ENCODE measurements around the gene CCDC124. TPM values are rescaled to one million over a fixed set of nuclear protein-coding genes. Genes with fewer than 3 reads are reported as not detected.
"Not testable (repeated sequence)": the region's sequence is repeated elsewhere in the genome, so short reads cannot be mapped to it uniquely, and the experiment has no call there.

The CCDC124 gene
- total and polyA plus RNA-seq, 10 of the 15 experiments (the other 5 are each of a cell fraction or from before 2014, with no cell fraction given): 3.7 to 184 (median 51.8) TPM

GRCh38 chr19:17915940-17916593 lies 16.7 kb upstream of the CCDC124 start:
- Histone ChIP-seq H3K9ac (ENCODE audit: control insufficient read depth, insufficient read depth, low read length) (no peak overlapping the region), H3K4me3 (no peak overlapping the region), H3K27ac (ENCODE audit: control insufficient read depth, insufficient read depth) (no peak overlapping the region), H3K9me3 (replicated peaks; ENCODE audit: control insufficient read depth, insufficient read depth, low read length) (peaks cover 6% of the 10 kb centered on the region; the same call in 1 of the 3 replicates), H3K4me1 (ENCODE audit: control insufficient read depth, insufficient read depth, low read length) (no peaks in the 10 kb centered on the region), H3K4me2 (ENCODE audit: control insufficient read depth, insufficient read depth) (no peak overlapping the region), H2AFZ (ENCODE audit: control insufficient read depth, low read depth, low read length) (no peak overlapping the region), H3K27me3 (replicated peaks in 1 of 2; ENCODE audit: control insufficient read depth in 2 of 2, insufficient read depth in 2 of 2, low read length in 1 of 2) (no peaks in the 10 kb centered on the region; a peak in 1 of 4 replicates), H4K20me1 (ENCODE audit: control insufficient read depth, insufficient read depth) (no peaks in the 10 kb centered on the region), H3K79me2 (ENCODE audit: control insufficient read depth, insufficient read depth, low read length) (no peaks in the 10 kb centered on the region), H3K36me3 (ENCODE audit: control insufficient read depth in 2 of 2, insufficient read depth in 2 of 2, low read length in 1 of 2) (no peaks in the 10 kb centered on the region)
- ATAC-seq (no peak), DNase-seq (ENCODE audit: low read depth, low spot score) (no peak), FAIRE-seq (peak; percentile 59)
- in situ Hi-C loops (cut with MboI) (no loop called here), intact Hi-C loops (cut with micrococcal nuclease; ENCODE audit: unreplicated experiment) (no loop called here)
- 47% methylated on average over 6 of the region's 6 CpGs for WGBS (ENCODE audit: insufficient coverage, insufficient replicate concordance, low lambda C conversion rate, missing lambda C conversion rate)
- ChIA-PET SMC1A (ENCODE audit: uncharacterized antibody, unreplicated experiment) (interaction anchor here (0.7 kb wide), 1 partner anchor 14 kb away, joined by 3 read pairs; no protein-coding TSS in a partner anchor), CTCF (interaction anchor here (0.8 kb wide), 1 partner anchor 10 kb away, joined by 3 read pairs; no protein-coding TSS in a partner anchor), POLR2A (no interaction called here), RAD21 (ENCODE audit: unreplicated experiment) (no interaction called here)
- no peak for TF ChIP-seq ATF3 (IDR thresholded peaks at IDR 0.05; ENCODE audit: borderline replicate concordance, extremely low read depth, low read depth, low read length)
- BruUV-seq (replicated peaks): no TSS peak

GRCh38 chr19:17918151-17918550 lies 14.7 kb upstream of the CCDC124 start:
- CTCF ChIA-PET; H3K4me3 ChIP-seq; POLR2A ChIA-PET; FAIRE-seq; H3K27ac ChIP-seq (ENCODE audit: control insufficient read depth, insufficient read depth); H4K20me1 ChIP-seq (ENCODE audit: control insufficient read depth, insufficient read depth); DNase-seq (ENCODE audit: low read depth, low spot score); H3K27me3 ChIP-seq (replicated peaks in 1 of 2; ENCODE audit: control insufficient read depth in 2 of 2, insufficient read depth in 2 of 2, low read length in 1 of 2); H2AFZ ChIP-seq (ENCODE audit: control insufficient read depth, low read depth, low read length); H3K79me2 ChIP-seq (ENCODE audit: control insufficient read depth, insufficient read depth, low read length); H3K4me1 ChIP-seq (ENCODE audit: control insufficient read depth, insufficient read depth, low read length); H3K4me2 ChIP-seq (ENCODE audit: control insufficient read depth, insufficient read depth); H3K36me3 ChIP-seq (ENCODE audit: control insufficient read depth in 2 of 2, insufficient read depth in 2 of 2, low read length in 1 of 2); ATAC-seq; SMC1A ChIA-PET (ENCODE audit: uncharacterized antibody, unreplicated experiment); intact Hi-C loops (cut with micrococcal nuclease; ENCODE audit: unreplicated experiment); RAD21 ChIA-PET (ENCODE audit: unreplicated experiment); BruUV-seq (replicated peaks); H3K9ac ChIP-seq (ENCODE audit: control insufficient read depth, insufficient read depth, low read length); H3K9me3 ChIP-seq (replicated peaks; ENCODE audit: control insufficient read depth, insufficient read depth, low read length); in situ Hi-C loops (cut with MboI): not testable (repeated sequence)
- WGBS (ENCODE audit: insufficient coverage, insufficient replicate concordance, low lambda C conversion rate, missing lambda C conversion rate): 86% methylated on average over 7 of the region's 30 CpGs

- FAIRE-seq; SMC1A ChIA-PET (ENCODE audit: uncharacterized antibody, unreplicated experiment); DNase-seq (ENCODE audit: low read depth, low spot score); H3K27me3 ChIP-seq (replicated peaks in 1 of 2; ENCODE audit: control insufficient read depth in 2 of 2, insufficient read depth in 2 of 2, low read length in 1 of 2); H2AFZ ChIP-seq (ENCODE audit: control insufficient read depth, low read depth, low read length); BruUV-seq (replicated peaks); ATAC-seq; intact Hi-C loops (cut with micrococcal nuclease; ENCODE audit: unreplicated experiment); H3K4me2 ChIP-seq (ENCODE audit: control insufficient read depth, insufficient read depth); H3K4me1 ChIP-seq (ENCODE audit: control insufficient read depth, insufficient read depth, low read length); H3K4me3 ChIP-seq; H3K36me3 ChIP-seq (ENCODE audit: control insufficient read depth in 2 of 2, insufficient read depth in 2 of 2, low read length in 1 of 2); RAD21 ChIA-PET (ENCODE audit: unreplicated experiment); H3K9ac ChIP-seq (ENCODE audit: control insufficient read depth, insufficient read depth, low read length); H3K27ac ChIP-seq (ENCODE audit: control insufficient read depth, insufficient read depth); H4K20me1 ChIP-seq (ENCODE audit: control insufficient read depth, insufficient read depth); in situ Hi-C loops (cut with MboI); H3K79me2 ChIP-seq (ENCODE audit: control insufficient read depth, insufficient read depth, low read length); H3K9me3 ChIP-seq (replicated peaks; ENCODE audit: control insufficient read depth, insufficient read depth, low read length): not testable (repeated sequence)
- 53% methylated on average over 5 of the region's 5 CpGs for WGBS (ENCODE audit: insufficient coverage, insufficient replicate concordance, low lambda C conversion rate, missing lambda C conversion rate)
- ChIA-PET CTCF (interaction anchor here (0.7 to 1.8 kb wide), 2 partner anchors 13 to 60 kb away, joined by 5 to 6 read pairs; partner anchors contain the start of genes CCDC124 and RPL18A), POLR2A (interaction anchor here (0.6 to 1.0 kb wide), 2 partner anchors 13 to 81 kb away, joined by 3 to 7 read pairs; partner anchors contain the start of gene CCDC124)
Measured at GRCh38 chr19:17919122-17919521, 13.7 kb upstream of the CCDC124 start.
